ENCODE measurements around the gene SMYD3. TPM values are rescaled to one million over a fixed set of nuclear protein-coding genes. Genes with fewer than 3 reads are reported as not detected.
A peak's percentile ranks its signal among the peaks of the same experiment; 100 is the strongest.

Gene SMYD3
- total RNA-seq, 1 donor from 2014 or later, result 23.9 TPM

DNA sequence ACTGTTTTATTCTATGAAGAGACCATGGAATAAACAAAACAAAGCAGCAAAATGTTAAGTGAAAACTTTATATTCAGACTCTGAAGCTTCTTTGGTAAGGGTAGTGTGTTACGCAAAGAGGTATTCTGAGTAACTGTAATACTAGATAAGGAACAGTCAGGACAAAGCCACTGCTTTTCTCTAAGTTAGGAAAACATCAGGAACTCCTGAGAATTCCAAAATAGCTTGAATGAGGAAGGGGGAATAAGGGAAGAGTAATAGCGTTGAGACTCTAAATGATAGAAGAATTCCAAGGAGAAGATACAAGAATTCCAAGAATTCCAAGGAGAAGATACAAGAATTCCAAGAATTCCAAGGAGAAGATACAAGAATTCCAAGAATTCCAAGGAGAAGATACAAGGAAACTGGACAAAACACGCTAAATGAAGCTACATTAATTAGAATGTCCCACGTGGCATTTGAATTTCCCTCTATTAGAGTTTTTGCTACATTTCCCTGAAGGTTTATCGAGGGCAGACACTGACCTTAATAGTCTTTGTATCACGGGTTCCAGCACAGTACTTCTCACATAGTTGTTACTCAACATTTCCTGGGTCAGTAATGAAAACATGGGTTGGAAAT lies 71.5 kb downstream of the SMYD3 start:
- intact Hi-C loops (cut with micrococcal nuclease), result no loop called here
- H3K9me3 Mint-ChIP-seq, result peaks cover 16% of the 10 kb centered on the region
- H3K36me3 Mint-ChIP-seq (ENCODE audit: low read depth), result peaks cover 4% of the 10 kb centered on the region
- H3K27me3 Mint-ChIP-seq, result no peaks in the 10 kb centered on the region
- peaks cover 2% of the 10 kb centered on the region for H3K4me1 Mint-ChIP-seq
- no peak for DNase-seq
- no peak overlapping the region for H3K4me3 Mint-ChIP-seq
- H3K27ac Mint-ChIP-seq, result no peak overlapping the region

- intact Hi-C loops (cut with micrococcal nuclease), result no loop called here
- Mint-ChIP-seq H3K27me3 (no peaks in the 10 kb centered on the region), H3K36me3 (ENCODE audit: low read depth) (peaks cover 4% of the 10 kb centered on the region), H3K4me3 (no peak overlapping the region), H3K9me3 (peaks cover 16% of the 10 kb centered on the region), H3K4me1 (peaks cover 2% of the 10 kb centered on the region), H3K27ac (no peak overlapping the region)
- no peak for DNase-seq
Measured at GRCh38 chr1:246434335-246434734, 72.7 kb downstream of the SMYD3 start.

DNA sequence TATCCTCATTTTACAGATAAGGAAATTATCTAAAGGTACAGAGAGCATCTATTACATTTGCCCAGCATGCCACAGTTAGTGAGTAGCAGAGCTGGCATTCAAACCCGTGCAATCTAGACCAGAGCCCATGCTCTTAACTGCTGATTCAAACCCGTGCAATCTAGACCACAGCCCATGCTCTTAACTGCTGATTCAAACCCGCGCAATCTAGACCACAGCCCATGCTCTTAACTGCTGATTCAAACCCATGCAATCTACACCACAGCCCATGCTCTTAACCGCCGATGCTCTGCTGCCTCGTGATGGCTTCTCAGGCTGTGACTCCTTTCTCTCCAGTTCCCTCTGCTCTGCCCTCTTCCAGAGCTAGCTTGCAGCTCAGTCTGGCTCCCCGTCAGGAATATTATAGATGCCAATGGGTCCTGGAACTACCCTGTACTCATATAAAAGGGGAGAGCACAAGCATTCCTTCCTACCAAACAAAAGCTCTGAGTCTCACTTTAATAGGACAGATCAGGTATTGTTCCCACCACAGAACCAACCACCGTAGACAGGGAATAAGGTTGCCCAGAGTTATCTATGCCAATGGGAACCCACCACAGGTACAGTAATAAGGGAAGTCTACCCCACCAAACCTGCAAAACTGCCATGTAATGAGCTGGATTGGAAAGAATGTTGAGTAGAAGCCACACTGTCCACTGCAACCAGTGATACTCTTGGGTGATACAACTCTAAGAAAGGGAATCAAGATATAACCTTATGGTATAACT lies 78.4 kb downstream of the SMYD3 start:
- intact Hi-C loops (cut with micrococcal nuclease), result no loop called here
- Mint-ChIP-seq H3K27me3 (no peaks in the 10 kb centered on the region), H3K27ac (peak overlapping the region; percentile 27)

GRCh38 chr1:246427611-246428010 lies 79.5 kb downstream of the SMYD3 start:
- Mint-ChIP-seq H3K36me3 (ENCODE audit: low read depth) (peaks cover 1% of the 10 kb centered on the region), H3K9me3 (peaks cover 6% of the 10 kb centered on the region), H3K27me3 (no peaks in the 10 kb centered on the region), H3K4me1 (peaks cover 6% of the 10 kb centered on the region), H3K27ac (no peak overlapping the region), H3K4me3 (no peak overlapping the region)
- intact Hi-C loops (cut with micrococcal nuclease), result no loop called here
- no peak for DNase-seq

More for the DNA sequence above, 78.4 kb downstream of the SMYD3 start:
- no peak for DNase-seq
- H3K9me3 Mint-ChIP-seq, result peaks cover 11% of the 10 kb centered on the region
- H3K4me1 Mint-ChIP-seq, result peaks cover 6% of the 10 kb centered on the region
- H3K4me3 Mint-ChIP-seq, result no peak overlapping the region
- H3K36me3 Mint-ChIP-seq (ENCODE audit: low read depth), result peaks cover 1% of the 10 kb centered on the region

GRCh38 chr1:246425895-246426294 lies 81.2 kb downstream of the SMYD3 start:
- intact Hi-C loops (cut with micrococcal nuclease), result no loop called here
- Mint-ChIP-seq H3K27ac (no peak overlapping the region), H3K4me1 (peaks cover 6% of the 10 kb centered on the region), H3K9me3 (peaks cover 4% of the 10 kb centered on the region), H3K4me3 (no peak overlapping the region), H3K27me3 (no peaks in the 10 kb centered on the region), H3K36me3 (ENCODE audit: low read depth) (peaks cover 1% of the 10 kb centered on the region)
- DNase-seq, result no peak

GRCh38 chr1:246425139-246425794 lies 81.8 kb downstream of the SMYD3 start:
- H3K4me1 Mint-ChIP-seq, result peaks cover 6% of the 10 kb centered on the region
- intact Hi-C loops (cut with micrococcal nuclease), result no loop called here
- peaks cover 1% of the 10 kb centered on the region for H3K36me3 Mint-ChIP-seq (ENCODE audit: low read depth)
- no peak for DNase-seq
- H3K9me3 Mint-ChIP-seq, result no peaks in the 10 kb centered on the region
- H3K27ac Mint-ChIP-seq, result no peak overlapping the region
- H3K4me3 Mint-ChIP-seq, result no peak overlapping the region
- H3K27me3 Mint-ChIP-seq, result no peaks in the 10 kb centered on the region

- peaks cover 12% of the 10 kb centered on the region for H3K36me3 Mint-ChIP-seq (ENCODE audit: low read depth)
- intact Hi-C loops (cut with micrococcal nuclease), result no loop called here
- DNase-seq, result no peak
- H3K27ac Mint-ChIP-seq, result no peak overlapping the region
- H3K9me3 Mint-ChIP-seq, result peaks cover 14% of the 10 kb centered on the region
- H3K4me3 Mint-ChIP-seq, result no peak overlapping the region
- H3K27me3 Mint-ChIP-seq, result no peaks in the 10 kb centered on the region
- peaks cover 4% of the 10 kb centered on the region for H3K4me1 Mint-ChIP-seq
Measured at GRCh38 chr1:246420300-246420699, 86.8 kb downstream of the SMYD3 start.

GRCh38 chr1:246418565-246419312 lies 88.3 kb downstream of the SMYD3 start:
- no peak for DNase-seq
- H3K27ac Mint-ChIP-seq, result no peak overlapping the region
- peaks cover 4% of the 10 kb centered on the region for H3K4me1 Mint-ChIP-seq
- H3K9me3 Mint-ChIP-seq, result peaks cover 14% of the 10 kb centered on the region
- H3K4me3 Mint-ChIP-seq, result no peak overlapping the region
- H3K27me3 Mint-ChIP-seq, result no peaks in the 10 kb centered on the region
- intact Hi-C loops (cut with micrococcal nuclease), result no loop called here
- H3K36me3 Mint-ChIP-seq (ENCODE audit: low read depth), result peaks cover 12% of the 10 kb centered on the region

DNA sequence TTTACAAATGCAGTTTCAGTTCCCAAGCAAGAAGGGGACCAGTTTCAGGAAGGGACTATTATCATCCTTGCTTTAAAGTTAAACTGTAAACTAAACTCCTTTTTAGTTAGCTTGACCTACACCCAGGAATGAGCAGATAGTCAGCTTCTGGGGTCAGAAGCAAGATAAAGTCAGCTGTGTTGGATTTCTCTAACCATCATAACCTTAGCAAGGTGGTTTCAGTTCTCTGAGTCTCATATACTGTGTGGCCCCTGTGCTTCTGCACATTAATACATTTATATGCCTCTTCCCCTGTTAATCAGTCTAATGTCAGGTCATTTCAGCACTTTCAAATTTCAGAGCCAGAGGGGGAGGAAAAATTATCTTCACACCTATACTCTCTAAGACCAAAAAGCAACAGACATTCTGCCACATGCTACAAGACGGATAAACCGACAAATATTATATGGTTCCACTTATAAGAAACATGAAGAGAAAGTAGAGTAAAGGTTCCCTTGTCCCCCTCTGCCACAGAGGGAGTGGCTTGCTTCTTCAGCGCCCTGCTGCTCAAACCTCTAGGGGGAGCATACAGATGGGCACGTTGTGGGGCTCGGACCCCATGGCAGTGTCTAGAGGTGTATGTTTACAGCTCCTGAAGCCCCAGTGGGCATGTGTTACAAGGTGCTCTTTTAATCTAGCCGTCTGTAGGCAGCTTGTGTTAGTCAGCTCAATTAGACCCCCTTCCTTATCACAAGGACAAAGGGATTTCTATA lies 89.1 kb downstream of the SMYD3 start:
- intact Hi-C loops (cut with micrococcal nuclease), result no loop called here
- no peak overlapping the region for H3K27ac Mint-ChIP-seq
- H3K4me1 Mint-ChIP-seq, result peaks cover 4% of the 10 kb centered on the region
- no peak overlapping the region for H3K4me3 Mint-ChIP-seq
- peaks cover 14% of the 10 kb centered on the region for H3K9me3 Mint-ChIP-seq
- H3K27me3 Mint-ChIP-seq, result no peaks in the 10 kb centered on the region
- no peak for DNase-seq
- peaks cover 12% of the 10 kb centered on the region for H3K36me3 Mint-ChIP-seq (ENCODE audit: low read depth)

GRCh38 chr1:246417152-246417812 lies 89.8 kb downstream of the SMYD3 start:
- intact Hi-C loops (cut with micrococcal nuclease), result no loop called here
- Mint-ChIP-seq H3K9me3 (peaks cover 14% of the 10 kb centered on the region), H3K27ac (no peak overlapping the region), H3K36me3 (ENCODE audit: low read depth) (peaks cover 12% of the 10 kb centered on the region), H3K27me3 (no peaks in the 10 kb centered on the region), H3K4me3 (no peak overlapping the region), H3K4me1 (peaks cover 4% of the 10 kb centered on the region)
- no peak for DNase-seq

DNA sequence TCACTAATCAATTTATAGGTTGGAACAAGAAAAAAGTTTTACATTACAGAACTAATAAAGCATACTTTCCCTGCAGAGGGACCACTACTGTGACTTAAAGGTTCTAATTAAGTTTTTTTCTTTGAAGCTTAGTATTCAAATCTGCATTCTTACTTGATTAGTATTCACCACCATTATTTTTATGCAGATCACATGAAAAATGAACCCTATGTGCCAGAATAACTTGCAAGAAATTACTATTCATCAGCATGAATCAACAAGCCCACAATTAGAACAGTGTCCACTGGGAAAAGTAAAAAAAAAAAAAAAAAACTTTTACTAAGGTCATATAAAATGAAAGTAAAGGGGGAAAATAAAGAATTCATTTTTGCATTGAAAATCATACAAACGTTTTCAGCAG lies 90.8 kb downstream of the SMYD3 start:
- Mint-ChIP-seq H3K9me3 (peaks cover 14% of the 10 kb centered on the region), H3K27me3 (no peaks in the 10 kb centered on the region), H3K27ac (no peak overlapping the region), H3K4me1 (peaks cover 4% of the 10 kb centered on the region), H3K36me3 (ENCODE audit: low read depth) (peaks cover 12% of the 10 kb centered on the region), H3K4me3 (no peak overlapping the region)
- intact Hi-C loops (cut with micrococcal nuclease), result no loop called here
- DNase-seq, result no peak

- H3K9me3 Mint-ChIP-seq, result peaks cover 17% of the 10 kb centered on the region
- H3K36me3 Mint-ChIP-seq (ENCODE audit: low read depth), result peaks cover 12% of the 10 kb centered on the region
- H3K27ac Mint-ChIP-seq, result no peak overlapping the region
Measured at GRCh38 chr1:246415028-246415427, 92.1 kb downstream of the SMYD3 start.

DNA sequence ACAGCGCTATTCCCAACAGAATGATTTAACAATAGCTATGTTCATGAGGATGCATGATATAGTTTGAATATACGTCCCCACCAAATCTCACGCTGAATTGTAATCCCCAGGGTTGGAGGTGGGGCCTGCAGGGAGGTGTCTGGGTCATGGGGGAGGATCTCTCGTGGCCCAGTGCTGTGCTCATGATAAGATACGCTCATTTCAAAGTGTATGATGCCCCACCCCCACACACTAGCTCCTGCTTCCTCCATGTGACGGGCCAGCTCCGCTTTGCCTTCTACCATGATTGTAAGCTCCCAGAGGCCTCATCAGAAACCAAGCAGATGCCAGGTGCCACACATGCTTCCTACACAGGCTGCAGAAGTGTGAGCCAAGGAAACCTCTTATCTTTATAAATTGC lies 93.6 kb downstream of the SMYD3 start:
- H3K27ac Mint-ChIP-seq, result no peak overlapping the region
- intact Hi-C loops (cut with micrococcal nuclease), result no loop called here
- H3K27me3 Mint-ChIP-seq, result no peaks in the 10 kb centered on the region
- no peak overlapping the region for H3K4me3 Mint-ChIP-seq
- peaks cover 7% of the 10 kb centered on the region for H3K9me3 Mint-ChIP-seq
- peaks cover 2% of the 10 kb centered on the region for H3K36me3 Mint-ChIP-seq (ENCODE audit: low read depth)
- no peak for DNase-seq
- H3K4me1 Mint-ChIP-seq, result peaks cover 4% of the 10 kb centered on the region

More at GRCh38 chr1:246415028-246415427, 92.1 kb downstream of the SMYD3 start:
- intact Hi-C loops (cut with micrococcal nuclease), result no loop called here
- no peak overlapping the region for H3K4me3 Mint-ChIP-seq
- peaks cover 4% of the 10 kb centered on the region for H3K4me1 Mint-ChIP-seq
- DNase-seq, result no peak
- no peaks in the 10 kb centered on the region for H3K27me3 Mint-ChIP-seq

All from activated CD4-positive, alpha-beta T cell treated with anti-CD3 and anti-CD28 coated beads, Interleukin-2, amount 10 ng/mL, durations not matched to agents 24 days and 14 days (primary cell).